WTC11 (cell line): ENCODE measurements around the gene KLHDC3. TPM values are rescaled to one million over a fixed set of nuclear protein-coding genes. Genes with fewer than 3 reads are reported as not detected.

ENCODE experiments used
- total RNA-seq: library from RNA; stranded (reverse); gene quantifications from 3 replicates; pipeline ENCODE4 v1.2.3, GENCODE V29; 2021

Gene KLHDC3
- total RNA-seq, 1 experiment from 2014 or later, result 172 TPM

Other genes with a start within 250 kb of the KLHDC3 start
- 9.4 to 10.3 TPM (median 9.7 TPM) in 3 replicates for gene BICRAL, start 232.2 kb upstream of the KLHDC3 start, total RNA-seq
- gene RPL7L1, start 134.6 kb upstream of the KLHDC3 start, total RNA-seq, result 91.4 to 107 TPM (median 93.0 TPM) in 3 replicates
- gene PTCRA, start 98.2 kb upstream of the KLHDC3 start, total RNA-seq, result not detected in 3 replicates
- gene CNPY3, start 84.8 kb upstream of the KLHDC3 start, total RNA-seq, result 67.0 to 88.7 TPM (median 86.5 TPM) in 3 replicates
- 1.6 to 2.7 TPM (median 2.0 TPM) in 3 replicates for gene GNMT, start 53.5 kb upstream of the KLHDC3 start, total RNA-seq
- 8.2 to 12.6 TPM (median 11.7 TPM) in 3 replicates for gene PEX6, start 35.1 kb upstream of the KLHDC3 start, total RNA-seq
- gene PPP2R5D, start 29.7 kb upstream of the KLHDC3 start, total RNA-seq, result 47.5 to 52.7 TPM (median 49.0 TPM) in 3 replicates
- 85.0 to 91.2 TPM (median 86.5 TPM) in 3 replicates for gene MEA1, start 303 bp upstream of the KLHDC3 start, total RNA-seq
- gene RRP36, start 7.4 kb downstream of the KLHDC3 start, total RNA-seq, result 65.6 to 81.0 TPM (median 67.9 TPM) in 3 replicates
- 20.8 to 27.9 TPM (median 27.0 TPM) in 3 replicates for gene CUL7, start 39.6 kb downstream of the KLHDC3 start, total RNA-seq
- 107 to 131 TPM (median 112 TPM) in 3 replicates for gene MRPL2, start 45.2 kb downstream of the KLHDC3 start, total RNA-seq
- gene KLC4, start 45.4 kb downstream of the KLHDC3 start, total RNA-seq, result 31.2 to 36.4 TPM (median 35.7 TPM) in 3 replicates
- 151 to 165 TPM (median 160 TPM) in 3 replicates for gene PTK7, start 62.1 kb downstream of the KLHDC3 start, total RNA-seq
- gene SRF, start 157.0 kb downstream of the KLHDC3 start, total RNA-seq, result 43.9 to 46.2 TPM (median 45.3 TPM) in 3 replicates
- gene CUL9, start 167.9 kb downstream of the KLHDC3 start, total RNA-seq, result 15.2 to 20.5 TPM (median 19.2 TPM) in 3 replicates
- 48.4 to 56.4 TPM (median 55.4 TPM) in 3 replicates for gene DNPH1, start 215.2 kb downstream of the KLHDC3 start, total RNA-seq
- gene TTBK1, start 229.2 kb downstream of the KLHDC3 start, total RNA-seq, result 0.66 to 0.78 TPM (median 0.68 TPM) in 3 replicates